Tibial artery (tissue), 4 donors: Measurements from ENCODE around the gene TRMT10B.

Experiments
- DNase-seq, 2 donors: peaks; one replicate each; pipeline ENCODE4 v3.0.0-alpha.2; 2019
- H3K27ac ChIP-seq, 2 donors: fragments of 200-600 bp; sonication (generic) in 1 of 2; 1 replicate in 1 of 2; 2 replicates in 1 of 2; pipeline ENCODE4 v1.5.1; 2018 to 2019; ENCODE audit warnings: mild to moderate bottlenecking in 1 of 2
- H3K27me3 ChIP-seq, 2 donors: fragments of 200-600 bp; sonication (generic) in 1 of 2; one replicate each; pipeline versions ENCODE4 v1.5.1 to v1.6.0; 2016 to 2019
- H3K36me3 ChIP-seq, 3 donors: fragments of 200-600 bp; sonication (generic) in 2 of 3; one replicate each; pipeline ENCODE4 v1.5.1; 2016 to 2019; ENCODE audit warnings: mild to moderate bottlenecking in 2 of 3
- H3K4me1 ChIP-seq, 4 donors: fragments of 200-600 bp; sonication (generic) in 2 of 4; 1 replicate in 3 of 4; 2 replicates in 1 of 4; pipeline ENCODE4 v1.5.1; 2016 to 2019
- H3K4me3 ChIP-seq, 2 donors: fragments of 200-600 bp; sonication (generic) in 1 of 2; 1 replicate in 1 of 2; 2 replicates in 1 of 2; pipeline ENCODE4 v1.5.1; 2018 to 2019; ENCODE audit warnings: mild to moderate bottlenecking in 2 of 2
- H3K9me3 ChIP-seq, 3 donors: fragments of 200-600 bp; sonication (generic) in 1 of 3; one replicate each; pipeline ENCODE4 v1.5.1; 2016 to 2019
- intact Hi-C: fragments of 100-400 bp; cut with DNase I; formaldehyde crosslinking; loops from one replicate; pipeline ENCODE4 v1.15.0; 2023; ENCODE audit warnings: low total_unique reads
- TF ChIP-seq, protein P1 (sequence below), 2 experiments: fragments of 200-600 bp in 1 of 2; fragments of 450-650 bp in 1 of 2; IDR thresholded peaks; one replicate each; pipeline ENCODE4 v1.5.1; 2017 to 2019; ENCODE audit warnings: antibody characterized with exemption in 2 of 2, mild to moderate bottlenecking in 1 of 2, moderate library complexity in 1 of 2

Gene TRMT10B

DNA sequence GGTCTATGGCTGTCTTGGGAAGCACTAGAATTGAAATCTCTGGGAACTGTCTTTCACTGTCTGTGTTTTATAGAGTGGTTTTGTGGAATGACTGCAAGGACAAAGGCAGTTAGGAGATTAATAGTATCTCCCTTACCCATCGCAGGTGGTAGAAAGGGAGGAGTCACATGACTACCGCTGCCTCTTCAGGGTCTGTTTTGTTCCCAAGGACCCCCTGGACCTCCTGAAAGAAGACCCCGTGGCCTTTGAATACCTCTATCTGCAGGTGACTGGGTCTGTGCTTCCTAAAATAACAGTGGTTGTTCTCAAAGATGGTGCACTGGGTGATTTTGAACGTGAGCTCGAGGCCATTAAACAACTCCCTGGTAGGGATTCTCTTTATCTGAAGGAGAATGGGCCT is 22.8 kb upstream of the TRMT10B start:
- Histone ChIP-seq H3K4me1 (no peaks in the 10 kb centered on the region), H3K27ac (no peak overlapping the region), H3K4me3 (no peak overlapping the region), H3K27me3 (peaks cover 0 to 16% of the 10 kb centered on the region in 2 donors), H3K36me3 (no peaks in the 10 kb centered on the region), H3K9me3 (no peaks in the 10 kb centered on the region)
- no peak for DNase-seq
- TF ChIP-seq, protein P1, sequence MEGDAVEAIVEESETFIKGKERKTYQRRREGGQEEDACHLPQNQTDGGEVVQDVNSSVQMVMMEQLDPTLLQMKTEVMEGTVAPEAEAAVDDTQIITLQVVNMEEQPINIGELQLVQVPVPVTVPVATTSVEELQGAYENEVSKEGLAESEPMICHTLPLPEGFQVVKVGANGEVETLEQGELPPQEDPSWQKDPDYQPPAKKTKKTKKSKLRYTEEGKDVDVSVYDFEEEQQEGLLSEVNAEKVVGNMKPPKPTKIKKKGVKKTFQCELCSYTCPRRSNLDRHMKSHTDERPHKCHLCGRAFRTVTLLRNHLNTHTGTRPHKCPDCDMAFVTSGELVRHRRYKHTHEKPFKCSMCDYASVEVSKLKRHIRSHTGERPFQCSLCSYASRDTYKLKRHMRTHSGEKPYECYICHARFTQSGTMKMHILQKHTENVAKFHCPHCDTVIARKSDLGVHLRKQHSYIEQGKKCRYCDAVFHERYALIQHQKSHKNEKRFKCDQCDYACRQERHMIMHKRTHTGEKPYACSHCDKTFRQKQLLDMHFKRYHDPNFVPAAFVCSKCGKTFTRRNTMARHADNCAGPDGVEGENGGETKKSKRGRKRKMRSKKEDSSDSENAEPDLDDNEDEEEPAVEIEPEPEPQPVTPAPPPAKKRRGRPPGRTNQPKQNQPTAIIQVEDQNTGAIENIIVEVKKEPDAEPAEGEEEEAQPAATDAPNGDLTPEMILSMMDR (IDR thresholded peaks at IDR 0.05): no peak
- intact Hi-C loops: no loop called here

DNA sequence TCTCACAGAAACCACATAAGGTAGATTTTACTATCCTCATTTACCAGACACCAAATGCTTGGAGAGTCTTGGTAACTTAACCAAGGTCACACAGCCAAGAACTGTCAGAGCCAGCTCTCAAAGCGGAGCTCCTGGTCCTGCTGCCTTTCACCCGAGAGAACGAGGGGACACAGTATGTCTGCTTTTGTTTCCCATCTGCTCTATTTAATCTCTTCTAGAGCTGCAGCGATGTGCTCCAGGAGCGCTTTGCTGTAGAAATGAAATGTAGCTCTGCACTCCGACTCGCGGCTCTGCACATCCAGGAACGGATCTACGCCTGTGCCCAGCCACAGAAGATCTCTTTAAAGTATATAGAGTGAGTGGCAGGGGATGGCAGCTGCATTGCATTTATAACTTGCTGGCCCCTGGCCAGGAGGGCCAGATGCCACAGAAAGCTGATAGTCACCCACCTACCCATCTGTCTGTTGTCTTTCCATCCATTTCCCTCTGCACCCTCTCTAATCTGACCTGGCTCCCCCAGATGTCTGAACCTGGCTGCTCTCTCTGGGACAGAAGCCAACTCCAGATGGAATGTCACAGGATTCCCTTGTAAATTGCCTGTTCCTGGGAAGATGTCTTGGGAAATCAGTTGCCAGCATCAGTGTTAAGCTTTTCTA is 21.4 kb upstream of the TRMT10B start:
- Histone ChIP-seq H3K27me3 (peaks cover 0 to 16% of the 10 kb centered on the region in 2 donors), H3K36me3 (no peaks in the 10 kb centered on the region), H3K4me1 (no peaks in the 10 kb centered on the region), H3K27ac (no peak overlapping the region), H3K9me3 (no peaks in the 10 kb centered on the region), H3K4me3 (no peak overlapping the region)
- TF ChIP-seq, protein P1 (IDR thresholded peaks at IDR 0.05): no peak
- DNase-seq: no peak
- intact Hi-C loops: no loop called here

DNA sequence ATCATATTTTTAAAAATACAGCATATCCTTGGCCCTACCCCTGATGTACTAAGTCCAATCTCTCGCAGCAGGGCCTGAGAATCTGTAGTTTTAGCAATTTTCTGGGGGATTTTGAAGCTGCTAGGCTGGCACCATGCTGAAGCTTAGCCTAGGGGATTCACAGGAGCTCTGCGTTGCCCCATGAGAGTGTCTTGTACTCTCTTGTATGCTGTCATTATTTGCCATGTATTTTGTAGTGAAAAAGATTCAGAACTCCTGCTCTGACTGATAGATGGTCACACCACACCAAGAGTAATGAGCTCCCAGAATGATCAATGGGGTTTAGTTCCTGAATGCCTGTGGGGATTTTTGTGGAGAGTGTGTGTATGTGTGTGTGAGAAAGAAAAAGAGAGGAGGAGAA is 20.7 kb upstream of the TRMT10B start:
- intact Hi-C loops: no loop called here
- TF ChIP-seq, protein P1 (IDR thresholded peaks at IDR 0.05): no peak
- no peak for DNase-seq
- Histone ChIP-seq H3K27me3 (peaks cover 0 to 16% of the 10 kb centered on the region in 2 donors), H3K9me3 (no peaks in the 10 kb centered on the region), H3K4me1 (no peaks in the 10 kb centered on the region), H3K27ac (no peak overlapping the region), H3K4me3 (no peak overlapping the region), H3K36me3 (no peaks in the 10 kb centered on the region)

DNA sequence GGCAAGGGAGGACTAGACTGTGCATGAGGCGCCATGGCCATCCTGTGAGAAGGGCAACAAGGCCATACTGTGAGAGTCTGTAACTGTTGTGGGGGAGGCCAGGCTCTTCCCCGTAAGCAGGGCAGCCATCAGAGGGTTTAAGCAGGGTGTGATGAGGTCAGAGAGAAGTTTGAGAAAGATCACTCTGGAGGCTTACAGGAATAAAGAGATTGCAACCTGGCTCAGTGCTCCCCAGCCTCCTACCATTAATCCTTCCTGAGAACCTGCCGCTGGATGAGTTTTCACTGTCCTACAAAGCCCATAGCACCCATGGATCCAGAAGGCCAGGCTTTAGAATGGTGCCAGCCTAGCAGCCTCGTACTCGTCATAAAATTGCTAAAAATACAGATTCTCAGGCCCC is 14.4 kb upstream of the TRMT10B start:
- Histone ChIP-seq H3K4me1 (no peaks in the 10 kb centered on the region), H3K36me3 (no peaks in the 10 kb centered on the region), H3K27me3 (peaks cover 0 to 5% of the 10 kb centered on the region in 2 donors), H3K4me3 (no peak overlapping the region), H3K9me3 (no peaks in the 10 kb centered on the region), H3K27ac (no peak overlapping the region)
- intact Hi-C loops: no loop called here
- TF ChIP-seq, protein P1 (IDR thresholded peaks at IDR 0.05): no peak
- no peak for DNase-seq

DNA sequence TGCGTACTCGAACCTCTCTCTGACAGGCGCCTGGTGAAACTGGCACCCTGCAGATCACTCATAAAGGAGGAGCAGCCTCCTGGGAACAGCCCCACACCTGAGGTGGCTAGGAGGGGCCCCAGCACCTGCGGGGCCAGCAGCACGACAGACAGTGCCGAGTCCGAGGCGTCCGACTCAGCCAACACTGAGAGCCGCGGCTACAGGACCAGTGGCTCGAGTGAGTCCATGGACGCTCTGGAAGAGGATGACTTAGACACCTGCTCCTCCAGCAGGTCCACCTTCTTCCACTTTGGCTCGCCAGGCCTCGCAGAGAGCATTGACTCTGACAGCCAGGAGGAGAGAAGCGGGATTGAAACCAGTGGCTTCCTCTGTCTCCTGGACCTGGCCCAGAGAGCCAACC is 13.5 kb upstream of the TRMT10B start:
- Histone ChIP-seq H3K9me3 (no peaks in the 10 kb centered on the region), H3K4me1 (no peaks in the 10 kb centered on the region), H3K27me3 (peaks cover 0 to 5% of the 10 kb centered on the region in 2 donors), H3K27ac (no peak overlapping the region), H3K36me3 (no peaks in the 10 kb centered on the region), H3K4me3 (no peak overlapping the region)
- intact Hi-C loops: loop anchor here (10.0 kb wide), 1 partner anchor 165 kb away; the partner anchor contains the start of gene SLC25A51
- no peak for DNase-seq
- TF ChIP-seq, protein P1 (IDR thresholded peaks at IDR 0.05): no peak
